Loucy (cell line): ENCODE results near the gene CRYBA1.

ENCODE experiments used
- CTCF ChIP-seq: fragments of 200-600 bp; sonication (generic); conservative IDR thresholded peaks from 2 replicates; pipeline ENCODE4 v1.5.1; 2014; ENCODE audit warnings: mild to moderate bottlenecking, antibody characterized with exemption, low read length
- EZH2phosphoT487 ChIP-seq: fragments of 200-600 bp; IDR thresholded peaks from 2 replicates; pipeline ENCODE4 v1.6.1; 2018; ENCODE audit warnings: antibody characterized with exemption, mild to moderate bottlenecking, moderate library complexity, borderline replicate concordance

GRCh38 chr17:29299031-29299430 lies 52.4 kb downstream of the CRYBA1 start:
- TF ChIP-seq CTCF = no peak
- TF ChIP-seq EZH2phosphoT487 = no peak
